Astrocyte (in vitro differentiated cells and primary cell): Measurements from ENCODE around the gene DYNLRB2. TPM values are rescaled to one million over a fixed set of nuclear protein-coding genes. Genes with fewer than 3 reads are reported as not detected.
A peak's percentile ranks its signal among the peaks of the same experiment; 100 is the strongest.

Experiments
- DNase-seq: peaks from one replicate; pipeline ENCODE4 v3.0.0-alpha.2; 2010; ENCODE audit warnings: low read depth
- FAIRE-seq: peaks from 2 replicates; lab custom pipeline; 2011; peaks lifted over from hg19 to GRCh38; lab: Jason Lieb, UNC
- H2AFZ ChIP-seq: 2 replicates; pipeline ENCODE4 v1.6.0; 2012; ENCODE audit warnings: low read depth, low read length, inconsistent platforms
- H3K27ac ChIP-seq: 2 replicates; pipeline ENCODE4 v1.5.1; 2011; ENCODE audit warnings: low read depth, low read length, inconsistent platforms
- H3K27me3 ChIP-seq: 2 replicates; pipeline ENCODE4 v1.6.0; 2011; ENCODE audit warnings: low read length, inconsistent platforms; ENCODE audit not compliant: insufficient read depth
- H3K36me3 ChIP-seq: 2 replicates; pipeline ENCODE4 v1.5.1; 2011; ENCODE audit warnings: low read length, inconsistent platforms; ENCODE audit not compliant: insufficient read depth
- H3K4me1 ChIP-seq: 2 replicates; pipeline ENCODE4 v1.5.1; 2011; ENCODE audit warnings: low read length, inconsistent platforms; ENCODE audit not compliant: insufficient read depth
- H3K4me2 ChIP-seq: 2 replicates; pipeline ENCODE4 v1.6.0; 2012; ENCODE audit warnings: low read length, inconsistent platforms
- H3K4me3 ChIP-seq: 2 replicates; pipeline ENCODE4 v1.5.1; 2011; ENCODE audit warnings: low read depth, mild to moderate bottlenecking, low read length, inconsistent platforms; ENCODE audit not compliant: insufficient read depth
- H3K79me2 ChIP-seq: 2 replicates; pipeline ENCODE4 v1.6.0; 2012; ENCODE audit warnings: mild to moderate bottlenecking, low read length, inconsistent platforms; ENCODE audit not compliant: insufficient read depth
- H3K9ac ChIP-seq: 2 replicates; pipeline ENCODE4 v1.6.0; 2012; ENCODE audit warnings: mild to moderate bottlenecking, low read length, inconsistent platforms
- H3K9me3 ChIP-seq: 2 replicates; pipeline ENCODE4 v1.5.1; 2012; ENCODE audit warnings: low read depth, mild to moderate bottlenecking, low read length, inconsistent platforms; ENCODE audit not compliant: insufficient read depth
- H4K20me1 ChIP-seq: 2 replicates; pipeline ENCODE4 v1.6.0; 2012; ENCODE audit warnings: low read length, inconsistent platforms; ENCODE audit not compliant: insufficient read depth
- H3K27ac Mint-ChIP-seq: one replicate; pipeline ENCODE4 v1.8.0; 2021; ENCODE audit warnings: mild to moderate bottlenecking, mixed read lengths; ENCODE audit not compliant: unreplicated experiment
- H3K27me3 Mint-ChIP-seq: one replicate; pipeline ENCODE4 v1.8.0; 2021; ENCODE audit warnings: low read depth, mixed read lengths; ENCODE audit not compliant: unreplicated experiment
- H3K36me3 Mint-ChIP-seq: one replicate; pipeline ENCODE4 v1.8.0; 2021; ENCODE audit warnings: low read depth, mixed read lengths; ENCODE audit not compliant: unreplicated experiment
- H3K4me1 Mint-ChIP-seq: one replicate; pipeline ENCODE4 v1.8.0; 2021; ENCODE audit warnings: low read depth, mixed read lengths; ENCODE audit not compliant: unreplicated experiment
- H3K4me3 Mint-ChIP-seq: one replicate; pipeline ENCODE4 v1.8.0; 2021; ENCODE audit warnings: mild to moderate bottlenecking, moderate library complexity, mixed read lengths; ENCODE audit not compliant: unreplicated experiment
- H3K9me3 Mint-ChIP-seq: one replicate; pipeline ENCODE4 v1.8.0; 2021; ENCODE audit warnings: mild to moderate bottlenecking, mixed read lengths; ENCODE audit not compliant: unreplicated experiment
- CTCF ChIP-seq: IDR thresholded peaks from 2 replicates; pipeline ENCODE4 v1.5.1; 2011; ENCODE audit warnings: low read depth, mild to moderate bottlenecking, inconsistent platforms, low read length, moderate library complexity; ENCODE audit not compliant: insufficient read depth
- EZH2 ChIP-seq: IDR thresholded peaks from 2 replicates; pipeline ENCODE4 v1.6.1; 2012; ENCODE audit warnings: mild to moderate bottlenecking, low read length, inconsistent platforms; ENCODE audit not compliant: insufficient read depth
- total RNA-seq: library from RNA; stranded (reverse); gene quantifications from 2 replicates; pipeline ENCODE4 v1.2.1, GENCODE V29; 2021

DYNLRB2 gene
- total RNA-seq, 1 donor from 2014 or later: not detected

GRCh38 chr16:80576343-80576912, 35.6 kb downstream of the DYNLRB2 start:
- Histone ChIP-seq H3K4me2 (no peak overlapping the region), H3K27ac (no peak overlapping the region), H3K9me3 (no peaks in the 10 kb centered on the region), H4K20me1 (no peaks in the 10 kb centered on the region), H3K9ac (no peak overlapping the region), H3K4me3 (no peak overlapping the region), H3K4me1 (peaks cover 6% of the 10 kb centered on the region), H3K79me2 (no peaks in the 10 kb centered on the region), H3K36me3 (no peaks in the 10 kb centered on the region), H3K27me3 (no peaks in the 10 kb centered on the region), H2AFZ (no peak overlapping the region)
- Mint-ChIP-seq H3K4me3 (no peak overlapping the region), H3K36me3 (no peaks in the 10 kb centered on the region), H3K27me3 (peaks cover 4% of the 10 kb centered on the region), H3K9me3 (peaks cover 3% of the 10 kb centered on the region), H3K4me1 (peaks cover 14% of the 10 kb centered on the region), H3K27ac (no peak overlapping the region)
- TF ChIP-seq EZH2: no peak
- TF ChIP-seq CTCF: no peak
- DNase-seq: no peak
- FAIRE-seq: peak; percentile 55

GRCh38 chr16:80577485-80578280, 36.9 kb downstream of the DYNLRB2 start:
- Histone ChIP-seq H3K9me3 (no peaks in the 10 kb centered on the region), H3K4me3 (no peak overlapping the region), H3K4me2 (no peak overlapping the region), H3K27me3 (no peaks in the 10 kb centered on the region), H2AFZ (no peak overlapping the region), H3K79me2 (no peaks in the 10 kb centered on the region), H3K27ac (no peak overlapping the region), H3K9ac (no peak overlapping the region), H3K4me1 (peaks cover 6% of the 10 kb centered on the region), H4K20me1 (no peaks in the 10 kb centered on the region), H3K36me3 (no peaks in the 10 kb centered on the region)
- Mint-ChIP-seq H3K27ac (no peak overlapping the region), H3K4me3 (no peak overlapping the region), H3K9me3 (peaks cover 2% of the 10 kb centered on the region), H3K27me3 (peaks cover 4% of the 10 kb centered on the region), H3K4me1 (peaks cover 14% of the 10 kb centered on the region), H3K36me3 (no peaks in the 10 kb centered on the region)
- no peak for FAIRE-seq
- no peak for DNase-seq
- no peak for TF ChIP-seq CTCF
- TF ChIP-seq EZH2: no peak
